DND-41 (cell line): Measurements from ENCODE around the gene HAUS7.

ENCODE experiments used
- ATAC-seq: fragments of 200-7000 bp; cut with Tn5 transposase; 3 replicates; pipeline ENCODE4 v1.9.1; 2021; ENCODE audit warnings: low read depth; ENCODE audit not compliant: insufficient read depth
- DNase-seq: peaks from one replicate; pipeline ENCODE4 v3.0.0-alpha.2; 2020
- H2AFZ ChIP-seq: 2 replicates; pipeline ENCODE4 v1.6.0; 2012; ENCODE audit warnings: low read depth, low read length
- H3K27ac ChIP-seq: 2 replicates; pipeline ENCODE4 v1.5.1; 2012; ENCODE audit warnings: low read length, inconsistent platforms
- H3K27me3 ChIP-seq: fragments of 200-600 bp; sonication (generic); 2 replicates; pipeline ENCODE4 v1.6.0; 2012; ENCODE audit warnings: low read length, mild to moderate bottlenecking, inconsistent platforms; ENCODE audit not compliant: insufficient read depth, poor library complexity
- H3K36me3 ChIP-seq: 2 replicates; pipeline ENCODE4 v1.5.1; 2012; ENCODE audit warnings: low read length, inconsistent platforms; ENCODE audit not compliant: insufficient read depth
- H3K4me1 ChIP-seq: 2 replicates; pipeline ENCODE4 v1.5.1; 2012; ENCODE audit warnings: mild to moderate bottlenecking, low read length; ENCODE audit not compliant: insufficient read depth
- H3K4me2 ChIP-seq: 2 replicates; pipeline ENCODE4 v1.6.0; 2012; ENCODE audit warnings: mild to moderate bottlenecking, moderate library complexity, low read length, inconsistent platforms; ENCODE audit not compliant: insufficient read depth
- H3K4me3 ChIP-seq, 2 experiments: fragments of 200-600 bp in 1 of 2; shearing (Covaris generic) in 1 of 2; 2 replicates each; pipeline ENCODE4 v1.5.1; 2012 to 2016; ENCODE audit warnings: inconsistent platforms in 2 of 2, low read length in 2 of 2, mild to moderate bottlenecking in 2 of 2, low read depth in 1 of 2, moderate library complexity in 1 of 2
- H3K79me2 ChIP-seq: 2 replicates; pipeline ENCODE4 v1.6.0; 2012; ENCODE audit warnings: low read length, inconsistent platforms; ENCODE audit not compliant: insufficient read depth
- H3K9ac ChIP-seq: 2 replicates; pipeline ENCODE4 v1.6.0; 2012; ENCODE audit warnings: low read depth, mild to moderate bottlenecking, inconsistent platforms, low read length, moderate library complexity
- H3K9me3 ChIP-seq: 2 replicates; pipeline ENCODE4 v1.5.1; 2012; ENCODE audit warnings: low read length, moderate library complexity, mild to moderate bottlenecking, inconsistent platforms; ENCODE audit not compliant: insufficient read depth, severe bottlenecking
- H4K20me1 ChIP-seq: 2 replicates; pipeline ENCODE4 v1.6.0; 2012; ENCODE audit warnings: low read length; ENCODE audit not compliant: insufficient read depth
- CTCF ChIP-seq: IDR thresholded peaks from 2 replicates; pipeline ENCODE4 v1.5.1; 2012; ENCODE audit warnings: borderline replicate concordance, low read length, moderate library complexity, mild to moderate bottlenecking; ENCODE audit not compliant: poor library complexity, severe bottlenecking; ENCODE audit errors: extremely low read depth
- EZH2 ChIP-seq: IDR thresholded peaks from 3 replicates; pipeline ENCODE4 v1.6.1; 2012; ENCODE audit warnings: borderline replicate concordance, low read depth, mild to moderate bottlenecking, moderate library complexity, low read length, inconsistent platforms; ENCODE audit not compliant: severe bottlenecking

Gene HAUS7

GRCh38 chrX:153465691-153466380 is 4.5 kb downstream of the HAUS7 start:
- ATAC-seq: no peak
- Histone ChIP-seq H2AFZ (no peak overlapping the region), H4K20me1 (peaks cover 34% of the 10 kb centered on the region), H3K4me3 (no peak overlapping the region), H3K36me3 (peaks cover 39% of the 10 kb centered on the region), H3K4me1 (peaks cover 16% of the 10 kb centered on the region), H3K9ac (no peak overlapping the region), H3K79me2 (peaks cover 33% of the 10 kb centered on the region), H3K4me2 (no peak overlapping the region), H3K9me3 (no peaks in the 10 kb centered on the region), H3K27me3 (no peaks in the 10 kb centered on the region), H3K27ac (no peak overlapping the region)
- no peak for DNase-seq
- no peak for TF ChIP-seq CTCF
- no peak for TF ChIP-seq EZH2

DNA sequence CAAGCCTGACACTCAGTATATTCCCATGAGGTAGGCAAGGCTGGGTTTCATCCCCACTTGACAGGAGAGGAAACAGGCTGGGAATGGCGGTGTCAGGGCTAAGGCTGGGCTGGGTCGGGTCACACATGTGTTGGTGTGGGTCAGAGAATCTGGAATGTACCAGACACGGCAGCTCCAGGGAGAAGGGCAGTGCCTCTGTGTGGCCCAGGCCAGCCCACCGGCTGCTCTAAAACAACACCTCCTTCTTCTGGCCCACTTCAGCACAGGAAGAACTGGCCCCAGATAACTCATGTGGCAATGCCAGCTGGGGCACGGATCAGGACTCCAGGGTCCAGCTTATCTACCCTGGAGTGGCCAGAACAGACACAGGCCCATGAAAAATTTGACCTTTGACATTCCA is 6.3 kb downstream of the HAUS7 start:
- Histone ChIP-seq H3K4me2 (no peak overlapping the region), H3K4me3 (no peak overlapping the region), H2AFZ (no peak overlapping the region), H3K9ac (no peak overlapping the region), H3K27ac (no peak overlapping the region), H4K20me1 (peaks cover 28% of the 10 kb centered on the region), H3K79me2 (peaks cover 21% of the 10 kb centered on the region), H3K9me3 (no peaks in the 10 kb centered on the region), H3K36me3 (peaks cover 52% of the 10 kb centered on the region), H3K4me1 (peaks cover 8% of the 10 kb centered on the region), H3K27me3 (no peaks in the 10 kb centered on the region)
- TF ChIP-seq CTCF (no peak), EZH2 (no peak)
- DNase-seq: no peak
- no peak for ATAC-seq

DNA sequence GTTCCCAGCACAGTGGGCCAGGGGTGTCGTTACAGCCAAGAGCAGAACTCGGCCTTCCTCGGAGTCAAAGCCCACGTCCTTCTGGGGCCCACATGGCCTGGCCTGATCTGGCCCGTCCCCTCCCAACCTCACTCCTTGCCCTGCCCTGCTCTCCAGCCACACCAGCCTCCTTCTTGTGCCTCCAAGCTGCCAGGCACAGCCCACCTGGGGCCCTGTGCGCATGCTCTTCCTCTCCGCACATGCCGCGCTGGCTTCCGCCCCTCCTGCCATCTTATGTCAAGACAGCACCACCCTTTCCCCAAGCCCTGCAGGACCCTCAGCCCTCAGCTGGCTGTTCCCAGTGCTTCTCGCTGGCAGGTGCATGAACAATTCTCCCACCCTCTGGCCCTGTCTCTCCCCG is 6.8 kb downstream of the HAUS7 start:
- TF ChIP-seq CTCF (no peak), EZH2 (no peak)
- no peak overlapping the region for H3K27ac ChIP-seq
- H3K4me1 ChIP-seq: peaks cover 2% of the 10 kb centered on the region; the same call in 1 of the 2 replicates
- no peak overlapping the region for H3K4me2 ChIP-seq
- no peak overlapping the region for H2AFZ ChIP-seq
- DNase-seq (no peak), ATAC-seq (no peak)
- H3K36me3 ChIP-seq: peaks cover 48% of the 10 kb centered on the region
- H3K27me3 ChIP-seq: no peaks in the 10 kb centered on the region
- no peaks in the 10 kb centered on the region for H3K9me3 ChIP-seq
- H3K9ac ChIP-seq: no peak overlapping the region
- H4K20me1 ChIP-seq: peaks cover 23% of the 10 kb centered on the region
- peaks cover 15% of the 10 kb centered on the region for H3K79me2 ChIP-seq
- H3K4me3 ChIP-seq: no peak overlapping the region
